PFSK-1 (cell line): ENCODE data around the gene JUND.
A peak's percentile ranks its signal among the peaks of the same experiment; 100 is the strongest.

Source experiments
- FOXP2 ChIP-seq: optimal IDR thresholded peaks from 2 replicates; pipeline ENCODE3; 2011; ENCODE audit warnings: borderline replicate concordance, control low read depth, inconsistent platforms; ENCODE audit not compliant: insufficient read depth; ENCODE audit errors: extremely low read length, extremely low read depth
- POLR2AphosphoS5 ChIP-seq: IDR thresholded peaks from 2 replicates; pipeline ENCODE4 v1.6.1; 2012; ENCODE audit warnings: low read depth, mild to moderate bottlenecking, control low read depth, low read length, moderate library complexity
- SIN3A ChIP-seq: IDR thresholded peaks from 2 replicates; pipeline ENCODE4 v1.6.1; 2012; ENCODE audit warnings: mild to moderate bottlenecking, low read length, moderate library complexity, borderline replicate concordance; ENCODE audit not compliant: insufficient read depth
- TAF1 ChIP-seq: IDR thresholded peaks from 2 replicates; pipeline ENCODE4 v1.6.1; 2012; ENCODE audit warnings: low read length, control low read depth, borderline replicate concordance; ENCODE audit not compliant: insufficient read depth
- TF ChIP-seq, protein P1 (sequence below), 2 experiments: IDR thresholded peaks; 2 replicates each; pipeline versions ENCODE4 v1.6.1 to v1.8.0; 2011 to 2012; ENCODE audit warnings: low read depth in 2 of 2, low read length in 2 of 2, control low read depth in 1 of 2, inconsistent platforms in 1 of 2, mild to moderate bottlenecking in 1 of 2, moderate library complexity in 1 of 2; ENCODE audit not compliant: insufficient read depth in 1 of 2

Gene JUND

DNA sequence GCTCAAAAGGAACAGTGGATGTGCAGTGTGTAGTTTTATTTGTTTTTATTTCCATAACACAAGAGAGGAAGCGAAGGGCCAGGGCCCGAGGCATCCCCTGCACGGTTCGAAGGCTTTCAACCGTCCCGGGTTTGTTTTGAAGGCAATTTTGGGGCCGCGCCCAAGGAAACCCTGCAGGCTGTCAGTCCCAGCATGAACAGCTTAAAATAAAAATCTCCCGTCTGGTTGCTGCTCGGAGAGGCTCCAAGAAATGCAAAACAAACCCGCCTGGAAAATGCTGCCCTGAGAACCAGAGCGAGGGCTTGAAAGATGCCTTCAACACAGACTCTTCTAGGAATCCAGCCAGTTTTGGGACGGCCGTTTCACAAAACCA lies 25.5 kb upstream of the JUND start:
- TF ChIP-seq POLR2AphosphoS5: no peak
- no peak for TF ChIP-seq FOXP2
- TF ChIP-seq SIN3A: no peak
- TF ChIP-seq, protein P1, sequence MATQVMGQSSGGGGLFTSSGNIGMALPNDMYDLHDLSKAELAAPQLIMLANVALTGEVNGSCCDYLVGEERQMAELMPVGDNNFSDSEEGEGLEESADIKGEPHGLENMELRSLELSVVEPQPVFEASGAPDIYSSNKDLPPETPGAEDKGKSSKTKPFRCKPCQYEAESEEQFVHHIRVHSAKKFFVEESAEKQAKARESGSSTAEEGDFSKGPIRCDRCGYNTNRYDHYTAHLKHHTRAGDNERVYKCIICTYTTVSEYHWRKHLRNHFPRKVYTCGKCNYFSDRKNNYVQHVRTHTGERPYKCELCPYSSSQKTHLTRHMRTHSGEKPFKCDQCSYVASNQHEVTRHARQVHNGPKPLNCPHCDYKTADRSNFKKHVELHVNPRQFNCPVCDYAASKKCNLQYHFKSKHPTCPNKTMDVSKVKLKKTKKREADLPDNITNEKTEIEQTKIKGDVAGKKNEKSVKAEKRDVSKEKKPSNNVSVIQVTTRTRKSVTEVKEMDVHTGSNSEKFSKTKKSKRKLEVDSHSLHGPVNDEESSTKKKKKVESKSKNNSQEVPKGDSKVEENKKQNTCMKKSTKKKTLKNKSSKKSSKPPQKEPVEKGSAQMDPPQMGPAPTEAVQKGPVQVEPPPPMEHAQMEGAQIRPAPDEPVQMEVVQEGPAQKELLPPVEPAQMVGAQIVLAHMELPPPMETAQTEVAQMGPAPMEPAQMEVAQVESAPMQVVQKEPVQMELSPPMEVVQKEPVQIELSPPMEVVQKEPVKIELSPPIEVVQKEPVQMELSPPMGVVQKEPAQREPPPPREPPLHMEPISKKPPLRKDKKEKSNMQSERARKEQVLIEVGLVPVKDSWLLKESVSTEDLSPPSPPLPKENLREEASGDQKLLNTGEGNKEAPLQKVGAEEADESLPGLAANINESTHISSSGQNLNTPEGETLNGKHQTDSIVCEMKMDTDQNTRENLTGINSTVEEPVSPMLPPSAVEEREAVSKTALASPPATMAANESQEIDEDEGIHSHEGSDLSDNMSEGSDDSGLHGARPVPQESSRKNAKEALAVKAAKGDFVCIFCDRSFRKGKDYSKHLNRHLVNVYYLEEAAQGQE (IDR thresholded peaks at IDR 0.05; ENCODE audit: insufficient read depth in 1 of 2, low read depth in 2 of 2, low read length in 2 of 2): no peak
- TF ChIP-seq TAF1: no peak

GRCh38 chr19:18306209-18306887 lies 24.9 kb upstream of the JUND start:
- TF ChIP-seq SIN3A (no peak), TAF1 (no peak), FOXP2 (no peak), POLR2AphosphoS5 (no peak)
- TF ChIP-seq, protein P1 (IDR thresholded peaks at IDR 0.05; ENCODE audit: insufficient read depth in 1 of 2, low read depth in 2 of 2, low read length in 2 of 2): no peak

- TF ChIP-seq FOXP2 (peak; percentile 42), SIN3A (no peak; the same call in 1 of the 2 replicates), TAF1 (peak; percentile 77; the same call in 1 of the 2 replicates), POLR2AphosphoS5 (peak; percentile 79)
- TF ChIP-seq, protein P1 (IDR thresholded peaks at IDR 0.05; ENCODE audit: insufficient read depth in 1 of 2, low read depth in 2 of 2, low read length in 2 of 2): no peak
Measured at GRCh38 chr19:18304458-18305310, 23.3 kb upstream of the JUND start.

DNA sequence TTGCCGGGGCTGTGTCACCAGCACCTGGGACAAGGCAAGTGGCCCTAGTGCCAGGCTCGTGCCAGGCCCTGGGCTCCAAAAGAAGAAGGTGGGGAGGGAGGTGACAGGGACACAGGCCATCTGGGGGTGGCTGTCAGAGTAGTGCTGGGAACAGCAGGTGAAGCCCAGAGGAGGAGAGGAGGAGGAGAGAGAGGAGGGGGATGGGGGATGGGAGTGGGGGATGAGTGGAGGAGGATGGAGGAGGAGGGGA lies 22.7 kb upstream of the JUND start:
- no peak for TF ChIP-seq SIN3A
- TF ChIP-seq FOXP2: no peak
- TF ChIP-seq POLR2AphosphoS5: no peak
- TF ChIP-seq TAF1: no peak
- TF ChIP-seq, protein P1 (IDR thresholded peaks at IDR 0.05; ENCODE audit: insufficient read depth in 1 of 2, low read depth in 2 of 2, low read length in 2 of 2): no peak

GRCh38 chr19:18301718-18302111 lies 20.3 kb upstream of the JUND start:
- TF ChIP-seq FOXP2: no peak
- no peak for TF ChIP-seq TAF1
- TF ChIP-seq, protein P1 (IDR thresholded peaks at IDR 0.05; ENCODE audit: insufficient read depth in 1 of 2, low read depth in 2 of 2, low read length in 2 of 2): no peak
- TF ChIP-seq SIN3A: no peak
- TF ChIP-seq POLR2AphosphoS5: no peak
